ENCODE results near the gene GFOD2.
"Not testable (repeated sequence)": the region's sequence is repeated elsewhere in the genome, so short reads cannot be mapped to it uniquely, and the experiment has no call there.

GFOD2 gene

DNA sequence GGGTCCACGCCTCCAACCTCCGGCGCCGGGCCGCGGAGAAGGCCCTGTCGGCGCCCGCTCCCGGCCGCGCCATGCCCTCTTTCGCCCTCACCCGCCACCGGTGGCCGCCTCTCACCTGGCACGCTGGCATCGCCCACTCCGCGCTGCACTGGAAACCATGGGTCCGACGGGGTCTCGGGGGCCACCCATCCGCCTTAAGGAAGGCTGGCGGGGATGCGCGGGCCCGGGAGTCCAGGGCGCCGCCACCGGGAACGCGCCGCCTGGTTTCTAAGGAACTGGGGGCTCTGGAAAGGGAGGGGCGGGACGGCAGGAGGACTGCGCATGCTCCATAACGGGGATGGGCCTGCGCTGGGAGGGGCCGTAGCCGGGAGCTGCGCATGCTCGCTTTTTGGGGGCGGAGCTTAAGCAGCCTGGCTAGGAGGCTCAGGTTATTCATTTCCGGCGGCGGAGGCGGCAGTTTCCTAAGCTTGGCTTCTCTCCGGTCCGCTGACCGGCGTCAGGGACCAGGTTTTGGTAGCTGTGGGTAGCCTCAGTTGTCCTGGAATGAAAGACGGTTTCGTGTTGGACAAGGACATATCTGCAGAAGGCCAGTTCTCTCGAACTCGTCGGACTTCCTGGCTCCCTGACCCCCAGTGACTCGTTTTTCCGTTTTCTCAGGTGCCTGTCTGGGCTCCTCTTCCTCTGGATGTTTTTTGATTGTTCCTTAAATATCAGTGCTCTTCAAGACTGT, at the start of gene GFOD2:
Gene GFOD2, minus strand, starts transcription at position 269 of the 730 bp plus-strand sequence. CDS start 33,601 bp downstream, outside the sequence.
- peak; percentile 98 for DNase-seq (ENCODE audit: low read depth in 2 of 2)

- no peak for DNase-seq (ENCODE audit: low read depth in 2 of 2)
Observed at GRCh38 chr16:67767953-67768352, 48.8 kb upstream of the GFOD2 start.

- DNase-seq (ENCODE audit: low read depth in 2 of 2): no peak
Observed at GRCh38 chr16:67766291-67766690, 47.2 kb upstream of the GFOD2 start.

DNA sequence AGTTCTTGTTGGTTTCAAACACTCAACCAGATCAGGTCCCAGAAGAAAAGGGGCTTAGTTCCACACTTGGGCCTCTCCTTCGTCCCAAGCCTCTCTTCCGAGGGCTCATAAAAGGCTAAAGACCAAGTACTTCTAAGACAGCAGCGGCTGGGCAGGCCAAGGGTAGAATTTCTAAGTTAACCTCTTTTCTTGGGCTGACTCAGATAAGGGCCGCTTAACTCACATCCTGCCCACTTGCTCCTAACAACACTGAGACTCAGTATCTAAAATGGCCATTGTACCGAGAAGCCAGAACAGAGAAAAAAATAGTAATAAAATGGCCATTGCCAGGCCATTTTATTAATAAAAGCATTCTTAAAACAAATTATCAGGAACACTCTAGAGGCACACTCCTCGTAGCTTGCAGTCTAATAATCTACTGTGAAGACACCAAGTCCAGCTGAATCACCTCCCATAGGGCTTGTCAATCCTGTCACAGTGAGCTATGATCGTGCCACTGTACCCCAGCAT, 45.1 kb upstream of the GFOD2 start:
- no peak for DNase-seq (ENCODE audit: low read depth in 2 of 2)

GRCh38 chr16:67763066-67763465, 44.0 kb upstream of the GFOD2 start:
- DNase-seq (ENCODE audit: low read depth in 2 of 2): no peak

- DNase-seq (ENCODE audit: low read depth in 2 of 2): no peak
Observed at GRCh38 chr16:67762385-67762784, 43.3 kb upstream of the GFOD2 start.

DNA sequence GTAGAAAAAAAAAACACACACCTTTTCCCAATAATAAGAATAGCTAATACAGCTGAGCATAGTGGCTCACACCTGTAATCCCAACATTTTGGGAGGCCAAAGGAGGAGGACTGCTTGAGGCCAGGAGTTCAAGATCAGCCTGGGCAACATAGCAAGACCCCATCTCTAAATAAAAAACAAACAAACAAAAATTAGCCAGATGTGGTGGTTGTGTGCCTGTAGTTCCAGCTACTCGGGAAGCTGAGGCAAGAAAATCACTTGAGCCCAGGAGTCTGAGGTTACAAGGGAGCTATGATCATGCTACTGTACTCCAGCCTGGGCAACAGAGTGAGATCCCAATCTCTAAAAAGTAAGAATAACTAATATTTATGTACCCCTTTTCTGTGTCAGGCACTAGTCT, 42.8 kb upstream of the GFOD2 start:
- DNase-seq (ENCODE audit: low read depth in 2 of 2): no peak

- DNase-seq (ENCODE audit: low read depth in 2 of 2): no peak
Observed at GRCh38 chr16:67760956-67761230, 41.8 kb upstream of the GFOD2 start.

DNA sequence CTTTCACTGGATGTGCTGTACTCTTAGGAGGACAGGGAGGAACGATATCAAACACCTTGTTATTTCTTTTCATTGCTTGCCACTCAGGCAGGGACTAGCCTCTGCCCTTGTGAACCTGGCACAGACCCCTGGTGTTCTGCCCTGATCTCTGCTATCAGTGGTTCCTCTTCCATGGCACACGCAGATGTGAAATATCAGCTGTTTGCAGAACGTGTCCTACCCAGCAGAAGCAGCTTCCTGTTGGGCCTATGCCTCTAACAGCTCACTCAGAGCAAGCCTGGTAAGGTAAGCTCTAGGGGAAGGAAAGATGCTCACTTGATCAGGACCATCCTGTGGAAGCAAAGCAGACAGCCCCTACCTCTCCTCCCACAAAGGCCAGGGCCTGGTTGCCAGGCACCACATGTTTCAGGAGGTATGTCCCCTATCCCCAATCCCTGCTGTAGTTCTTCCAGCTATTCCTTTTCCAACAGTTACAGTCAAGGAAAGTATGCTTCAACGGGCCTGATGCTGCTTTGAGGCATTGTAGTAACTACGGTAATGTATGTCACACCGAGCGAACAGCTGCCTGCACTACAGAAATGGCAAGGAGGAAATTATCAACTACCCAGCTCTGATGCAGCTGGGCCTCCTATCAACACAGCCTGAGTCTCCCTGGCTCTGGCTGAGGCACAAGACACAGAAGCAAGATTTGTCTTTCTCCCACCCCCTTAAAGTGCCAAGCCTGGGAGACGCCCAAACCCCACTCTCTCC, 41.3 kb upstream of the GFOD2 start:
- no peak for DNase-seq (ENCODE audit: low read depth in 2 of 2)

DNA sequence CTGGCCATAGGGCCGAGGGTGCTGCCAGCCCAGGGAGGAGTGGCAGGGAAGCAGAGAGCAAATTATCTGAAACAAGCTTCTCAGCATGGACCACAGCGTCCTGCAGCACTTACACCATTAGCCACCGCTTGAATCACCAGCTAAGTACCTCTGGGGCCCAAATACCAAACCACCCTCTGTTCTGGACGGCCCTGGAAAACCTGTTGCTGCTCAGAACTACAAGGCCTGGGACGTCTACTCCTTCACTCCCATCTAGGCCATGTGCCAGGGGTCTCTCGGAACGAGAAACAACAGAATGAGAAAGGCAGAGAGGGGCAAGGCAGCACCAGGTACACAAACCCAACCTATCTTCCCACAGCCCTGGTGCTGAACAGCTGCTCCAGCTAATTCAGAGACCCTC, 39.9 kb upstream of the GFOD2 start:
- no peak for DNase-seq (ENCODE audit: low read depth in 2 of 2)

GRCh38 chr16:67758006-67758405, 38.9 kb upstream of the GFOD2 start:
- no peak for DNase-seq (ENCODE audit: low read depth in 2 of 2)

- no peak for DNase-seq (ENCODE audit: low read depth in 2 of 2)
Observed at GRCh38 chr16:67752641-67753040, 33.5 kb upstream of the GFOD2 start.

DNA sequence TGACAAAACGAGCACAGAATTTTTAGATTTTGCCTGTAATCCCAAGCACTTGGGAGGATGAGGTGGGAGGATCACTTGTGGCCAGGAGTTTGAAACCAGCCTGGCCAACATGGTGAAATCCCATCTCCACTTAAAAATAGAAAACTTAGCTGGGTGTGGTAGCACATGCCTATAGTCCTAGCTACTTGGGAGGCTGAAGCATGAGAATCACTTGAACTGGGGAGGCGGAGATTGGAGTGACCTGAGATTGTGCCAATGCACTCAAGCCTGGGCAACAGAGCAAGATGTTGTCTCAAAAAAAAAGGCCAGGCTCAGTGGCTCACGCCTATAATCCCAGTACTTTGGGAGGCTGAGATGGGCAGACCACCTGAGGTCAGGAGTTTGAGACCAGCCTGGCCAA, 32.2 kb upstream of the GFOD2 start:
- not testable (repeated sequence) for DNase-seq (ENCODE audit: low read depth in 2 of 2)

- no peak for DNase-seq (ENCODE audit: low read depth in 2 of 2)
Observed at GRCh38 chr16:67750466-67750865, 31.4 kb upstream of the GFOD2 start.

GRCh38 chr16:67749436-67750078, 30.4 kb upstream of the GFOD2 start:
- DNase-seq (ENCODE audit: low read depth in 2 of 2): no peak

DNA sequence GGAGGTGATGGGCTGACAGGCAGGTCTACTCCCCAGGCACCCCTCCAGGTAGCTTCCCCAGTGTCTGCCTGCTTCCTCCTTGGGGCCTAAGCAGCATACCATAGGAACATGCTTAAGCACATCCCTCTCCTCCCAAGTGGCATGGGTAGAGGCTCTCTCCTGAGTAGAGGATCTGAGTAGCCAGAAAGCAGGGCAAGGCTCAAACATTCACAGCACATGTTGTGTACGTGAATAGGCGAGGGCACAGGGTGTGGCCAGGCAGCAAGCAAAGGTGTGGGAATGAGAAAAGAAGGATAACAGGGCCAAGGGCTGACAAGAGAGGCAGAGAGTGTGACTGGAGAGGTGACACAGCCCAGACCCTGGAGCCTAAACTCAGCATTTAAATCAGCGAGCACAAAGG, 29.7 kb upstream of the GFOD2 start:
- no peak for DNase-seq (ENCODE audit: low read depth in 2 of 2)

DNA sequence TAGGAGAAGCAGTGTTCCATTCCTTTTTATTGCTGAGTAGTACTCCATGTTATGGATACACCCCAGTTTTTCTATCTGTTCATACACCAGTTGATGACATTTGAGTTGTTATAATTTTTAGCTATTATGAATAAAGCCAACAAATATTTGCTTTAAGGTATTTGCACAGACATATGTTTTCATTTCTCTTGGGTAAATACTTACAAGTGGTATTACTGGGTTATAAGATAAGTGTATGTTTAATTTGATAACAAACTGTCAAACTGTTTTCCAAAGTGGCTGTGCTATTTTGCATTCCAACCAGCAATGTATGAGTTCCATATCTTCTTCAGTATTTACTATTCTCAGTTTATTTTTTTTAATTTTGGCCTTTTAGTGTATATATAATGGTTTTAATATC, 27.7 kb upstream of the GFOD2 start:
- no peak for DNase-seq (ENCODE audit: low read depth in 2 of 2)

- no peak for DNase-seq (ENCODE audit: low read depth in 2 of 2)
Observed at GRCh38 chr16:67741118-67741517, 22.0 kb upstream of the GFOD2 start.

GRCh38 chr16:67740391-67740790, 21.3 kb upstream of the GFOD2 start:
- DNase-seq (ENCODE audit: low read depth in 2 of 2): no peak

- no peak for DNase-seq (ENCODE audit: low read depth in 2 of 2)
Observed at GRCh38 chr16:67736858-67737257, 17.7 kb upstream of the GFOD2 start.

DNA sequence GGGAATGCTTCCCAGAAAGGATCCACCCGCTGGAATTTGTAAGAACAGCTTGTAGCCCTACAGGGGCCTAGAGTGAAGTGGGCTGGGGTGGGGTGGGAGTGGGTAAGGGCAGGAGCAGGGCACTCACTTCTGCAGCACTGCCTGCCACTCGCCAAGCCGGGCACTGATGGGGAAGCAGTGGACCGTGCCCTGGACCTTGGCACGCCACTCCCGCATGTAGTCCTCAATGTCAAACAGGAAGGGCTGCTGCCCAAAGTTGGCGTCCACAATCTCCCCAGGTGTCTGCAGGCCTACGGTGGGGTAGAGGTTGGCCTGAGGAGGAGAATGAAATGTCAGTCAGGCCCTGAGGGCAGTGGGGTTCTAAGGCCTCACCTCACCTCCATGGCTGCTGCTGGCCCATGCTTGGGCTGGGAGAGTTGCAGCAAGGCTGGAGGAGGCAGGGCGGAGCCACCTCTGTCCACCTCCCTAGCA, 15.7 kb upstream of the GFOD2 start:
- no peak for DNase-seq (ENCODE audit: low read depth in 2 of 2)

- DNase-seq (ENCODE audit: low read depth in 2 of 2): no peak
Observed at GRCh38 chr16:67733734-67734470, 14.8 kb upstream of the GFOD2 start.

Measured in stimulated activated CD8-positive, alpha-beta memory T cell treated with anti-CD3 and anti-CD28 coated beads, Interleukin-2, amount 100 ng/mL, for 48 hours (primary cell).